Measurements from ENCODE around the gene RRP12. TPM values are rescaled to one million over a fixed set of nuclear protein-coding genes. Genes with fewer than 3 reads are reported as not detected.

Gene RRP12
- total and polyA plus RNA-seq, 9 of the 15 experiments (the other 6 are each of a cell fraction or from before 2014, with no cell fraction given): 4.6 to 68.2 (median 21.8) TPM

DNA sequence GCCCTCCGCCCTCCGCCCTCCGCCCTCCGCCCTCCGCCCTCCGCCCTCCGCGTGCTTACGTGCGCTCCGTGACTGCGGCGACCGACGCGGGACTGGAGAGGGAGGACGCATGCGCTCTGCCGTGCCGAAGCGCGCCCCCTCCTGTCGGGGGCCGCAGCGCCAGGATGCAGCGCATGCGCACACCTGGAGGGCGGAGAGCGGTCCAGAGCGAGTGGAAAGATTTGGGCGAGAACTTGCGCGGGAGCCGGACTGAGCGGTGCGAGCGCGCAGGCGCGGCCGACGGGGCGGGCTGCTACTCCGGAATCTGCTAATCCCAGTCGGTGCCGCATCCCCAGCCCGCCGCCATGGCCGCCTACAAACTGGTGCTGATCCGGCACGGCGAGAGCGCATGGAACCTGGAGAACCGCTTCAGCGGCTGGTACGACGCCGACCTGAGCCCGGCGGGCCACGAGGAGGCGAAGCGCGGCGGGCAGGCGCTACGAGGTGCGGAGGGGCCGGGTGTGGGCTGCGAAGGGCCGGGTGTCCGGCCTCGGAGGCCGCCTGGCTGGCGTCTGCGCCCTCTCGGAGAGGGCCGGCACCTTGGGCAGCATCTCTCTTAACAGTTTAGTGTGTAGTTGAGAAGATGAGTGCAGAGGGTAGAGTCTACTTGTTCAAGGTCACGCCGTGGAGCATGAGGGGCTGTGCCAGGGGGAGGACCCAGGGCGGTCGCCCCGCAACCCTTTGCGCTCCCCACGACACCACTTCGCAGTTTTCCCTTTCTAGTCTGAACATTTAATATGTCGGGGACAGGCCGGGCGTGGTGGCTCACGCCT is 25.0 kb upstream of the RRP12 start, which contains the start of gene PGAM1 (continued):
- TF ChIP-seq, protein P1, sequence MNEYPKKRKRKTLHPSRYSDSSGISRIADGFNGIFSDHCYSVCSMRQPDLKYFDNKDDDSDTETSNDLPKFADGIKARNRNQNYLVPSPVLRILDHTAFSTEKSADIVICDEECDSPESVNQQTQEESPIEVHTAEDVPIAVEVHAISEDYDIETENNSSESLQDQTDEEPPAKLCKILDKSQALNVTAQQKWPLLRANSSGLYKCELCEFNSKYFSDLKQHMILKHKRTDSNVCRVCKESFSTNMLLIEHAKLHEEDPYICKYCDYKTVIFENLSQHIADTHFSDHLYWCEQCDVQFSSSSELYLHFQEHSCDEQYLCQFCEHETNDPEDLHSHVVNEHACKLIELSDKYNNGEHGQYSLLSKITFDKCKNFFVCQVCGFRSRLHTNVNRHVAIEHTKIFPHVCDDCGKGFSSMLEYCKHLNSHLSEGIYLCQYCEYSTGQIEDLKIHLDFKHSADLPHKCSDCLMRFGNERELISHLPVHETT (CRISPR knock-in tag; conservative IDR thresholded peaks at IDR 0.05 in 1 of 2, IDR thresholded peaks at IDR 0.05 in 1 of 2): peak in 1 of 2 experiments; percentile 100; a peak in 2 of 4 replicates
- peak; percentile 97 for TF ChIP-seq NR2C2 (CRISPR knock-in tag; IDR thresholded peaks at IDR 0.05)
- TF ChIP-seq NR2C2 (tag; IDR thresholded peaks at IDR 0.05): peak; percentile 99
- no peak for TF ChIP-seq CBX1 (IDR thresholded peaks at IDR 0.05; ENCODE audit: low read depth)
- no peak for TF ChIP-seq EP300 (IDR thresholded peaks at IDR 0.05; ENCODE audit: low read length)
- TF ChIP-seq, protein P2, sequence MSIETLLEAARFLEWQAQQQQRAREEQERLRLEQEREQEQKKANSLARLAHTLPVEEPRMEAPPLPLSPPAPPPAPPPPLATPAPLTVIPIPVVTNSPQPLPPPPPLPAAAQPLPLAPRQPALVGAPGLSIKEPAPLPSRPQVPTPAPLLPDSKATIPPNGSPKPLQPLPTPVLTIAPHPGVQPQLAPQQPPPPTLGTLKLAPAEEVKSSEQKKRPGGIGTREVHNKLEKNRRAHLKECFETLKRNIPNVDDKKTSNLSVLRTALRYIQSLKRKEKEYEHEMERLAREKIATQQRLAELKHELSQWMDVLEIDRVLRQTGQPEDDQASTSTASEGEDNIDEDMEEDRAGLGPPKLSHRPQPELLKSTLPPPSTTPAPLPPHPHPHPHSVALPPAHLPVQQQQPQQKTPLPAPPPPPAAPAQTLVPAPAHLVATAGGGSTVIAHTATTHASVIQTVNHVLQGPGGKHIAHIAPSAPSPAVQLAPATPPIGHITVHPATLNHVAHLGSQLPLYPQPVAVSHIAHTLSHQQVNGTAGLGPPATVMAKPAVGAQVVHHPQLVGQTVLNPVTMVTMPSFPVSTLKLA (conservative IDR thresholded peaks at IDR 0.05): peak in 1 of 2 experiments; percentile 61; a peak in 1 of 4 replicates
- TF ChIP-seq ZNF197 (CRISPR knock-in tag; IDR thresholded peaks at IDR 0.05; ENCODE audit: low read depth): no peak
- no peak for TF ChIP-seq ZKSCAN8 (CRISPR knock-in tag; IDR thresholded peaks at IDR 0.05)
- TF ChIP-seq CXXC5 (CRISPR knock-in tag; IDR thresholded peaks at IDR 0.05): peak; percentile 63
- 0 out of 2 replicates have a peak, but pooled peaks have one; percentile 41 for TF ChIP-seq KLF1 (tag; IDR thresholded peaks at IDR 0.05)
- no peak for TF ChIP-seq MCM7 (IDR thresholded peaks at IDR 0.05)
- TF ChIP-seq SP1 (CRISPR knock-in tag; IDR thresholded peaks at IDR 0.05): peak; percentile 60; the same call in 1 of the 2 replicates
- TF ChIP-seq, protein P3, sequence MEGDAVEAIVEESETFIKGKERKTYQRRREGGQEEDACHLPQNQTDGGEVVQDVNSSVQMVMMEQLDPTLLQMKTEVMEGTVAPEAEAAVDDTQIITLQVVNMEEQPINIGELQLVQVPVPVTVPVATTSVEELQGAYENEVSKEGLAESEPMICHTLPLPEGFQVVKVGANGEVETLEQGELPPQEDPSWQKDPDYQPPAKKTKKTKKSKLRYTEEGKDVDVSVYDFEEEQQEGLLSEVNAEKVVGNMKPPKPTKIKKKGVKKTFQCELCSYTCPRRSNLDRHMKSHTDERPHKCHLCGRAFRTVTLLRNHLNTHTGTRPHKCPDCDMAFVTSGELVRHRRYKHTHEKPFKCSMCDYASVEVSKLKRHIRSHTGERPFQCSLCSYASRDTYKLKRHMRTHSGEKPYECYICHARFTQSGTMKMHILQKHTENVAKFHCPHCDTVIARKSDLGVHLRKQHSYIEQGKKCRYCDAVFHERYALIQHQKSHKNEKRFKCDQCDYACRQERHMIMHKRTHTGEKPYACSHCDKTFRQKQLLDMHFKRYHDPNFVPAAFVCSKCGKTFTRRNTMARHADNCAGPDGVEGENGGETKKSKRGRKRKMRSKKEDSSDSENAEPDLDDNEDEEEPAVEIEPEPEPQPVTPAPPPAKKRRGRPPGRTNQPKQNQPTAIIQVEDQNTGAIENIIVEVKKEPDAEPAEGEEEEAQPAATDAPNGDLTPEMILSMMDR (IDR thresholded peaks at IDR 0.05 in 2 of 3, conservative IDR thresholded peaks at IDR 0.05 in 1 of 3; ENCODE audit: insufficient read depth in 2 of 3, low read depth in 1 of 3, low read length in 3 of 3): peak; percentile 62 to 87 (median 78)
- peak; percentile 49 for TF ChIP-seq PCBP1 (IDR thresholded peaks at IDR 0.05; ENCODE audit: low read depth, low read length, poor library complexity, severe bottlenecking)
- TF ChIP-seq GATAD2A (IDR thresholded peaks at IDR 0.05): no peak

Measured in K562 (cell line).